K562 (cell line): ENCODE data around the gene ADAM8.

Experiments
- CTCF ChIP-seq, 3 experiments: IDR thresholded peaks in 2 of 3; conservative IDR thresholded peaks in 1 of 3; 2 replicates each; pipeline ENCODE4 v1.5.1; 2011 to 2012; ENCODE audit warnings: low read length in 3 of 3, mild to moderate bottlenecking in 3 of 3, control low read depth in 2 of 3, improper control_type of control experiment in 1 of 3, inconsistent platforms in 1 of 3, low read depth in 1 of 3, mixed read lengths in 1 of 3, moderate library complexity in 1 of 3; ENCODE audit not compliant: insufficient read depth in 2 of 3
- GTF2A2 ChIP-seq: IDR thresholded peaks from 2 replicates; pipeline ENCODE4 v1.6.1; 2016; ENCODE audit warnings: mild to moderate bottlenecking, missing genetic modification characterization, missing compliant biosample characterization
- JUN ChIP-seq, 2 experiments: sonication (generic) in 1 of 2; formaldehyde crosslinking in 1 of 2; IDR thresholded peaks; 2 replicates each; pipeline versions ENCODE4 v1.6.1 to v1.8.0; 2012 to 2022; ENCODE audit warnings: borderline replicate concordance in 2 of 2, mild to moderate bottlenecking in 2 of 2, improper control_type of control experiment in 1 of 2, low read depth in 1 of 2, low read length in 1 of 2, missing genetic modification reagents in 1 of 2
- JUND ChIP-seq, 2 experiments: IDR thresholded peaks; 2 replicates in 1 of 2; 3 replicates in 1 of 2; pipeline ENCODE4 v1.6.1; 2011; ENCODE audit warnings: borderline replicate concordance in 2 of 2, low read depth in 2 of 2, low read length in 2 of 2, improper control_type of control experiment in 1 of 2, missing biosample characterization in 1 of 2, missing genetic modification characterization in 1 of 2, missing genetic modification reagents in 1 of 2
- NCOR1 ChIP-seq: fragments of 450-650 bp; IDR thresholded peaks from 2 replicates; pipeline ENCODE4 v1.6.1; 2016; ENCODE audit warnings: mild to moderate bottlenecking, moderate library complexity
- USF2 ChIP-seq: sonication (generic); formaldehyde crosslinking; IDR thresholded peaks from 2 replicates; pipeline ENCODE4 v1.5.0; 2020; ENCODE audit warnings: missing genetic modification reagents
- ZEB2 ChIP-seq: fragments of 450-650 bp; IDR thresholded peaks from 2 replicates; pipeline ENCODE4 v1.6.1; 2016
- ZNF41 ChIP-seq: fragments of 250-450 bp; sonication (Bioruptor Pico); conservative IDR thresholded peaks from 2 replicates; pipeline ENCODE4 v1.4.0; 2020; ENCODE audit warnings: mild to moderate bottlenecking

- no peak for TF ChIP-seq NCOR1
- no peak for TF ChIP-seq JUND (IDR thresholded peaks at IDR 0.05; ENCODE audit: borderline replicate concordance, low read depth, low read length)
- no peak for TF ChIP-seq JUND (tag; IDR thresholded peaks at IDR 0.05; ENCODE audit: borderline replicate concordance, low read depth, low read length)
- TF ChIP-seq GTF2A2 (tag): no peak
- TF ChIP-seq ZNF41 (CRISPR knock-in tag): no peak
- TF ChIP-seq ZEB2: no peak
- no peak for TF ChIP-seq CTCF (IDR thresholded peaks at IDR 0.05 in 2 of 3, conservative IDR thresholded peaks at IDR 0.05 in 1 of 3; ENCODE audit: insufficient read depth in 2 of 3, low read depth in 1 of 3, low read length in 3 of 3)
- no peak for TF ChIP-seq JUN (IDR thresholded peaks at IDR 0.05; ENCODE audit: borderline replicate concordance, low read depth, low read length)
- no peak for TF ChIP-seq JUN (CRISPR knock-in tag; IDR thresholded peaks at IDR 0.05; ENCODE audit: borderline replicate concordance)
- TF ChIP-seq USF2 (CRISPR knock-in tag): no peak
Measured at GRCh38 chr10:133272964-133273420, 3.7 kb downstream of the ADAM8 start.
